Thyroid gland (tissue), 4 donors: ENCODE measurements around the gene EMID1.

Experiments
- CTCF ChIP-seq, 6 experiments: fragments of 200-600 bp in 3 of 6; fragments of 450-650 bp in 3 of 6; sonication (generic) in 3 of 6; IDR thresholded peaks; one replicate each; pipeline ENCODE4 v1.5.1; 2016 to 2019; ENCODE audit warnings: antibody characterized with exemption in 6 of 6, mild to moderate bottlenecking in 2 of 6, inconsistent platforms in 1 of 6, moderate library complexity in 1 of 6
- POLR2A ChIP-seq, 2 donors: fragments of 450-650 bp; IDR thresholded peaks; one replicate each; pipeline ENCODE4 v1.6.1; 2017; ENCODE audit warnings: antibody characterized with exemption in 2 of 2, mild to moderate bottlenecking in 2 of 2, moderate library complexity in 1 of 2

- no peak for TF ChIP-seq CTCF (IDR thresholded peaks at IDR 0.05)
- TF ChIP-seq POLR2A (IDR thresholded peaks at IDR 0.05): no peak
Observed at GRCh38 chr22:29163808-29164207, 41.9 kb upstream of the EMID1 start.
